ENCODE results near the gene WDSUB1.

WDSUB1 gene

DNA sequence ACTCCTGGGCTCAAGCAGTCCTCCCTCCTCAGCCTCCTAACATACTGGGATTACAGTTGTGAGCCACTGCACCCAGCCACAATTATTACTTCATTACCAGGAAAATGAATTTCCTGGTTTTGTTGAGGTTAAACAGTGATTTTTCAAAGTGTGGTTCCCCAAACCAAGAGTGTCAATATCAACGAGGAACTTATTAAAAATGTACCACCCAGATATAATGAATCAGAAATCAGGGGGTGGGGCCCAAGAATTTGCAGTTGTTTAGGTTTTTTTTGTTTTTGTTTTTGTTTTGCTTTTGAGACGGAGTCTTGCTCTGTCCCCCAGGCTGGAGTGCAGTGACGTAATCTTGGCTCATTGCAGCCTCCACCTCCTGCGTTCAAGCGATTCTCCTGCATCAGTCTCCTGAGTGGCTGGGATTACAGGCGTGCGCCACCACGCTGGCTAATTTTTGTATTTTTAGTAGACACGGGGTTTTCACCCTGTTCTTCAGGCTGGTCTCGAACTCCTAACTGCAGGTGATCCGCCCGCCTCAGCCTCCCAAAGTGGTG, 94.1 kb downstream of the WDSUB1 start:
- no peak for DNase-seq

DNA sequence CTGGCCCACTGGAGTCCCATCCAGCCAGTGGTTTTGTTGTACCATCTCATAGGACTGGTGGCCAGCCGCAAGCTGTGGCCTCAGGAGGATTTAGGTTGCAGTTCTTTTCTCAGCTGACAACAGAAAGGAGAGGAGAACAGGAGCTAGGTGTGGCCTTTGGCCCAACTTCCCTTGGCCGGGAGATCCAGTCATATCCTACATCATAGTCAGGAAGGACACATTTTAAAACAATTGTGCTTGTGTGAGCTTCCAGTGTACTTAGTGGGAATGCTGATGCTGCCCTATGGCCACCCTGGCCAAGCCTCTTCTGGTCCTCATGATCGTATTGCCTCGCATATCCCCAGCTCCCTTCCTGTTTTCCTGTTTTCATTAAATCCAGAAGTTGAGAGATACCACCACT, 98.1 kb downstream of the WDSUB1 start:
- no peak for DNase-seq

DNA sequence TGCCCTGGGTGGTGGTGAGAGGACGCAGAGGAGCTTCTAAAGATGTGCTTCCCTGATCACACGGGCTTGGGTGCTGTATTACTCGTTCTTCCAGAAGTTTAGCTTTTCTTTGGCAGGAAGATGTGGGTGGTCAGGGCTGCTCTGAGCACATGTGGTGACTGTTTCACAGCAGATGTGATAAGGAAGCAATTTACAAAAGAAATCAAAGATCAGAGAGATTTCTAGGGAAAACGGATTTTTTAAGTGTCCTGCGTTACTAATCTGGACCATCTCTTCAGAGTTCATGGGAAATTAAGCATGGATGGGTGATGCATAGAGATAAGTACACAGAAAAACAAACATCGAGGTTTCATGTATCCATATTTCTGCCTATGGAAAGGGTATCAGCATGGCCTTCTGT, 99.4 kb downstream of the WDSUB1 start:
- DNase-seq = no peak

DNA sequence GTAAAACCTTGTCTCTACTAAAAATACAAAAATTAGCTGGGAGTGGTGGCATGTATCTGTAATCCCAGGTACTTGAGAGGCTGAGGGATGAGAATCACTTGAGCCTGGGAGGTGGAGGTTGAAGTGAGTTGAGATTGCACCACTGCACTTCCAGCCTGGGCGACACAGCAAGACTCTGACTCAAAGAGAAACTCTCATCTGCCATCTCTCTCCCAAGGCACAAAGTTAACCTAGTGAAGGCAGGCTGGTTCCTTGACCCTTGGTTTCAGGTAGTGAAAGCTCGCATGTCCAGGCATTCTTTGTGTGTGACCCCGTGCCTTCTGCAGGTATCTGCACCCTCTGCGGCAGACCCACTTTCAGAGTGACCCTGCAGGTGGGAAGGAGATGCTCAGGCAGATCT, 100.0 kb downstream of the WDSUB1 start:
- no peak for DNase-seq

Data from NCI-H1105 treated with DMSO at 0.1 percent for 48 hours (cell line).